ENCODE data around the gene ANTKMT.

GRCh38 chr16:765488-765865 lies 44.5 kb downstream of the ANTKMT start:
- TF ChIP-seq BHLHE40 (IDR thresholded peaks at IDR 0.05; ENCODE audit: borderline replicate concordance) (no peak), FOXK2 (IDR thresholded peaks at IDR 0.05) (no peak), NFRKB (IDR thresholded peaks at IDR 0.05) (no peak), FOXA1 (IDR thresholded peaks at IDR 0.05) (no peak), L3MBTL2 (conservative IDR thresholded peaks at IDR 0.05) (no peak), SP1 (IDR thresholded peaks at IDR 0.05) (no peak), FOXM1 (IDR thresholded peaks at IDR 0.05; ENCODE audit: borderline replicate concordance) (no peak)

All from HEK293T (cell line).